ENCODE data around the gene MED13. TPM values are rescaled to one million over a fixed set of nuclear protein-coding genes. Genes with fewer than 3 reads are reported as not detected.

Gene MED13
- total RNA-seq, 3 donors from 2014 or later, result 73.4 to 136 (median 92.1) TPM

GRCh38 chr17:62090021-62090824, 25.1 kb upstream of the MED13 start:
- Histone ChIP-seq H3K27ac (no peak overlapping the region), H3K4me1 (no peaks in the 10 kb centered on the region), H3K27me3 (no peaks in the 10 kb centered on the region), H3K36me3 (no peaks in the 10 kb centered on the region), H3K4me3 (no peak overlapping the region), H3K9me3 (no peaks in the 10 kb centered on the region)
- TF ChIP-seq CTCF (IDR thresholded peaks at IDR 0.05) (no peak), POLR2AphosphoS5 (IDR thresholded peaks at IDR 0.05) (no peak), POLR2A (IDR thresholded peaks at IDR 0.05) (no peak)
- intact Hi-C loops (cut with DNase I; ENCODE audit: low total_unique reads), result no loop called here
- DNase-seq (ENCODE audit: low spot score in 2 of 2), result no peak

- intact Hi-C loops (cut with DNase I; ENCODE audit: low total_unique reads), result no loop called here
- DNase-seq (ENCODE audit: low spot score in 2 of 2), result no peak
- no peak overlapping the region for H3K27ac ChIP-seq
- no peaks in the 10 kb centered on the region for H3K9me3 ChIP-seq
- no peak overlapping the region for H3K4me3 ChIP-seq
- H3K4me1 ChIP-seq, result no peaks in the 10 kb centered on the region
- no peaks in the 10 kb centered on the region for H3K36me3 ChIP-seq
- H3K27me3 ChIP-seq, result no peaks in the 10 kb centered on the region
- no peak for TF ChIP-seq CTCF (IDR thresholded peaks at IDR 0.05)
- TF ChIP-seq POLR2A (IDR thresholded peaks at IDR 0.05), result no peak
- TF ChIP-seq POLR2AphosphoS5 (IDR thresholded peaks at IDR 0.05), result no peak
These were observed 24.3 kb upstream of the MED13 start for GRCh38 chr17:62089334-62089733.

GRCh38 chr17:62086737-62087136, 21.7 kb upstream of the MED13 start:
- DNase-seq (ENCODE audit: low spot score in 2 of 2), result no peak
- TF ChIP-seq POLR2A (IDR thresholded peaks at IDR 0.05) (no peak), POLR2AphosphoS5 (IDR thresholded peaks at IDR 0.05) (no peak), CTCF (IDR thresholded peaks at IDR 0.05) (no peak)
- Histone ChIP-seq H3K27ac (no peak overlapping the region), H3K4me1 (no peaks in the 10 kb centered on the region), H3K27me3 (no peaks in the 10 kb centered on the region), H3K36me3 (no peaks in the 10 kb centered on the region), H3K9me3 (no peaks in the 10 kb centered on the region), H3K4me3 (no peak overlapping the region)
- intact Hi-C loops (cut with DNase I; ENCODE audit: low total_unique reads), result no loop called here

GRCh38 chr17:62085511-62086408, 20.7 kb upstream of the MED13 start:
- Histone ChIP-seq H3K4me3 (no peak overlapping the region), H3K9me3 (no peaks in the 10 kb centered on the region), H3K27ac (no peak overlapping the region), H3K36me3 (no peaks in the 10 kb centered on the region), H3K27me3 (no peaks in the 10 kb centered on the region), H3K4me1 (no peaks in the 10 kb centered on the region)
- no peak for DNase-seq (ENCODE audit: low spot score in 2 of 2)
- intact Hi-C loops (cut with DNase I; ENCODE audit: low total_unique reads), result no loop called here
- TF ChIP-seq POLR2A (IDR thresholded peaks at IDR 0.05) (no peak), POLR2AphosphoS5 (IDR thresholded peaks at IDR 0.05) (no peak), CTCF (IDR thresholded peaks at IDR 0.05) (no peak)

- intact Hi-C loops (cut with DNase I; ENCODE audit: low total_unique reads), result no loop called here
These were observed 19.5 kb upstream of the MED13 start for GRCh38 chr17:62084585-62084984.

More at GRCh38 chr17:62084585-62084984, 19.5 kb upstream of the MED13 start:
- Histone ChIP-seq H3K27ac (no peak overlapping the region), H3K9me3 (no peaks in the 10 kb centered on the region), H3K4me1 (no peaks in the 10 kb centered on the region), H3K36me3 (no peaks in the 10 kb centered on the region), H3K4me3 (no peak overlapping the region), H3K27me3 (no peaks in the 10 kb centered on the region)
- TF ChIP-seq CTCF (IDR thresholded peaks at IDR 0.05) (no peak), POLR2A (IDR thresholded peaks at IDR 0.05) (no peak), POLR2AphosphoS5 (IDR thresholded peaks at IDR 0.05) (no peak)
- no peak for DNase-seq (ENCODE audit: low spot score in 2 of 2)

All from breast epithelium (tissue), 4 donors.